Colonic mucosa (tissue), 4 donors: ENCODE measurements around the gene LOXHD1. TPM values are rescaled to one million over a fixed set of nuclear protein-coding genes. Genes with fewer than 3 reads are reported as not detected.

Experiments
- DNase-seq: peaks from one replicate; pipeline ENCODE4 v3.0.0-alpha.2; 2020
- H3K27ac ChIP-seq: fragments of 200-600 bp; one replicate; pipeline ENCODE4 v1.8.0; 2021
- H3K27me3 ChIP-seq: fragments of 200-600 bp; one replicate; pipeline ENCODE4 v1.8.0; 2021
- H3K36me3 ChIP-seq: fragments of 200-600 bp; one replicate; pipeline ENCODE4 v1.8.0; 2021
- H3K4me1 ChIP-seq: fragments of 200-600 bp; one replicate; pipeline ENCODE4 v1.8.0; 2021; ENCODE audit warnings: mild to moderate bottlenecking
- H3K4me3 ChIP-seq: fragments of 200-600 bp; one replicate; pipeline ENCODE4 v1.8.0; 2021
- H3K9ac ChIP-seq, 2 donors: one replicate each; pipeline ENCODE4 v1.7.0; 2013; ENCODE audit warnings: control low read depth in 2 of 2, low read depth in 2 of 2, low read length in 2 of 2
- H3K9me3 ChIP-seq: fragments of 200-600 bp; one replicate; pipeline ENCODE4 v1.8.0; 2021
- intact Hi-C: fragments of 100-400 bp; cut with DNase I; formaldehyde crosslinking; loops from one replicate; pipeline ENCODE4 v1.14.1; 2022
- total RNA-seq, 2 donors: library from RNA; stranded (reverse); fragmentation: NEBNext Ultra II Directional in 1 of 2; extraction: Animal tissue kit (Norgen Biotek cat#: 25700) in 1 of 2; gene quantifications; one replicate each; pipeline ENCODE4 v1.2.1, GENCODE V29; 2021
- TF ChIP-seq, protein P1 (sequence below): fragments of 200-600 bp; IDR thresholded peaks from one replicate; pipeline ENCODE4 v1.8.0; 2022; ENCODE audit warnings: antibody characterized with exemption, mild to moderate bottlenecking
- donor health status: healthy.
- donor health status: DM: no; HTN: no; CAD: no.
- donor health status: DM: no; HTN: no; CAD: no.

The LOXHD1 gene
- total RNA-seq, 2 donors from 2014 or later, result not detected

DNA sequence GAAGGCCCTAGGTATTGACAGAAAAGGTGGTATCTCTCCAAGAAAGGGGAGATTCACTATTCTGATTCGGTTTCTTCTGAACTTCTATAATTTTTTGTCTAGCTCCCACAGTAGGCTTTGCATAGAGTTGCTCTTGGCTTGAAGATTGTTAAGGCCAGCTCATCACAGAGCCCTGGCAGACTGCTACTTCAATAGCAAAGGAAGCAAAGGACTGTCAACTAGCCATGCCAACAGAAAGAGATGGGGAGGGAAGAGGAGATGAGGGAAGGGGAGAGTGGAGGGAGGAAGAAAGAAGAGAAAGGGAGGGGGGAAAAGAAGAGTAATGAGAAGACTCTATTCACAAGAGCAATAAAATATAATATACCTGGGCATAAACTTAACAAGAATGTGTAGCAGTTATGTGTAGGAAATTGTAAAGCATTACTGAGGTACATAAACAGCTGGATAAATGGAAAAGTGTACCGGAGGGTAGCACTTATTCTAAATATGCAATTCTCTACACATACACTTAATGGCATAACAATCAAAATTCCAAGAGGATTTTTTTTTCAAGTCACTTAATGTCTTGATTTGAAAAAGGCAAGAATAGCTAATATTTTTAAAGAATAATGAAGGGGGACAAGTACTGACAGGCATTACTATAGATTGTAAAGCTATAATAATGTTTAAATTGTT lies 102.5 kb downstream of the LOXHD1 start:
- Histone ChIP-seq H3K4me1 (no peaks in the 10 kb centered on the region), H3K4me3 (no peak overlapping the region), H3K27ac (no peak overlapping the region), H3K9me3 (no peaks in the 10 kb centered on the region), H3K27me3 (no peaks in the 10 kb centered on the region), H3K9ac (no peak overlapping the region), H3K36me3 (no peaks in the 10 kb centered on the region)
- intact Hi-C loops, result no loop called here
- TF ChIP-seq, protein P1, sequence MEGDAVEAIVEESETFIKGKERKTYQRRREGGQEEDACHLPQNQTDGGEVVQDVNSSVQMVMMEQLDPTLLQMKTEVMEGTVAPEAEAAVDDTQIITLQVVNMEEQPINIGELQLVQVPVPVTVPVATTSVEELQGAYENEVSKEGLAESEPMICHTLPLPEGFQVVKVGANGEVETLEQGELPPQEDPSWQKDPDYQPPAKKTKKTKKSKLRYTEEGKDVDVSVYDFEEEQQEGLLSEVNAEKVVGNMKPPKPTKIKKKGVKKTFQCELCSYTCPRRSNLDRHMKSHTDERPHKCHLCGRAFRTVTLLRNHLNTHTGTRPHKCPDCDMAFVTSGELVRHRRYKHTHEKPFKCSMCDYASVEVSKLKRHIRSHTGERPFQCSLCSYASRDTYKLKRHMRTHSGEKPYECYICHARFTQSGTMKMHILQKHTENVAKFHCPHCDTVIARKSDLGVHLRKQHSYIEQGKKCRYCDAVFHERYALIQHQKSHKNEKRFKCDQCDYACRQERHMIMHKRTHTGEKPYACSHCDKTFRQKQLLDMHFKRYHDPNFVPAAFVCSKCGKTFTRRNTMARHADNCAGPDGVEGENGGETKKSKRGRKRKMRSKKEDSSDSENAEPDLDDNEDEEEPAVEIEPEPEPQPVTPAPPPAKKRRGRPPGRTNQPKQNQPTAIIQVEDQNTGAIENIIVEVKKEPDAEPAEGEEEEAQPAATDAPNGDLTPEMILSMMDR, result no peak
- no peak for DNase-seq

DNA sequence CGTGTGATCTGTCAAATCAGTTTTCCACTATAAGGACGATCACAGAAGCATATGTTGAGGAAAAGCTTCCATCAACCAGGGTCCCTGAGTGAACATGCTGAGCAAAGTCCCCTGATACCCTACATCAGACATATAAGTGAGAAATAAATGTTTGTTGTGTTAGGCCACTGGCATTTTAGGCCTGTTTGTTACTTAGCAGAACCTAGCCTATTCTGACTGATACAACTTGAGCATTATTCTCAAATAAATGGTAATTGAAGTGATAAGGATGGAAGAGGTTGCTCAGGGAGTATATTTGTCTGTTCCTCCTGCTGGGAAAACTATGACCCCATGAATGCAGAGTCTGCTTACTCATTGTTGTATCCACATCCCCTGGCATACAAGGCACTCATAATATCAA lies 106.4 kb downstream of the LOXHD1 start:
- no peaks in the 10 kb centered on the region for H3K9me3 ChIP-seq
- H3K4me3 ChIP-seq, result no peak overlapping the region
- no peaks in the 10 kb centered on the region for H3K27me3 ChIP-seq
- intact Hi-C loops, result no loop called here
- H3K9ac ChIP-seq, result no peak overlapping the region
- TF ChIP-seq, protein P1, result no peak
- no peaks in the 10 kb centered on the region for H3K4me1 ChIP-seq
- DNase-seq, result no peak
- H3K36me3 ChIP-seq, result no peaks in the 10 kb centered on the region
- no peak overlapping the region for H3K27ac ChIP-seq

DNA sequence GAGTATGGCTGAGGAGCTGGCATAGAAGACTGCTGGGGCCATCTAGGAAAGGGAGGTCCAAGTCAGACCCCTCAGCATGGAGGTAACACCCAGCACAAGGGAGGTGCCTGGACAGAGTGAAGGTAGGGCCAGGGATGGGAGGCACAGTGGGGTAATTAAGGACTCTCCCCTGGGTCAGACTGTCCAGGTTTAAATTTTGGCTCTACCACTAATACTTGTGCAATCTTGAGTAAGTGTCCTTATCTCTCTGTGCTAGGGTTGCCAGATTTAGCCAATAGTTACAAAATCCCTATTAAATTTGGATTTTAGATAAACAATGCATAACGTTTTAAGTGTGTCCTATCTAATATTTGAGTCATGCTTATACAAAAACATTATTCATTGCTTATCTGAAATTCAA lies 109.5 kb downstream of the LOXHD1 start:
- Histone ChIP-seq H3K4me3 (no peak overlapping the region), H3K9ac (no peak overlapping the region), H3K36me3 (no peaks in the 10 kb centered on the region), H3K27me3 (no peaks in the 10 kb centered on the region), H3K27ac (no peak overlapping the region), H3K4me1 (no peaks in the 10 kb centered on the region), H3K9me3 (no peaks in the 10 kb centered on the region)
- no peak for DNase-seq
- intact Hi-C loops, result no loop called here
- TF ChIP-seq, protein P1, result no peak

GRCh38 chr18:46546111-46546640 lies 110.8 kb downstream of the LOXHD1 start:
- no peaks in the 10 kb centered on the region for H3K27me3 ChIP-seq

DNA sequence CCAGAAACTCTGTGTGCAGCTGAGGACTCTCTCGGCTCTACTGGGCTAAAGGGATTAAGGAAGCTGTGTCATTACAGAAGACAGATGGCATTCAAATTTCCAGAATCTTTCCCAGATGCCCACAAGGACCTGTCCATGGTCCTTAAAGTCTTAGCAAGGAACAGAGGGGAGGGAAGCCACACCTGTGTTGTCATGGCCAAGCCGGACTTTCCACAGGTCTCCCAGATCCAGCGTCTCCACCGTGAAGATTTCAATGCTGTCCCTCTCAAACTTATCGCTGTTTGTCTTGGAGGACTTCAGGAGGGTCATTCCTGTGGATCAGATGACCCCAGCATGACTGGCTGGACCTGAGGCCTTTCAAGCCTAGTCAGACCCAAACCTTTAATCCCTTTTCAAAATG lies 114.5 kb downstream of the LOXHD1 start:
- Histone ChIP-seq H3K9me3 (no peaks in the 10 kb centered on the region), H3K9ac (no peak overlapping the region), H3K27me3 (no peaks in the 10 kb centered on the region), H3K4me1 (no peaks in the 10 kb centered on the region), H3K27ac (no peak overlapping the region), H3K4me3 (no peak overlapping the region), H3K36me3 (no peaks in the 10 kb centered on the region)
- intact Hi-C loops, result no loop called here
- TF ChIP-seq, protein P1, result no peak
- DNase-seq, result no peak

More at GRCh38 chr18:46546111-46546640, 110.8 kb downstream of the LOXHD1 start:
- DNase-seq, result no peak
- intact Hi-C loops, result no loop called here
- TF ChIP-seq, protein P1, result no peak
- Histone ChIP-seq H3K4me1 (no peaks in the 10 kb centered on the region), H3K9me3 (no peaks in the 10 kb centered on the region), H3K9ac (no peak overlapping the region), H3K36me3 (no peaks in the 10 kb centered on the region), H3K4me3 (no peak overlapping the region), H3K27ac (no peak overlapping the region)
